Activated naive CD8-positive, alpha-beta T cell (primary cell): ENCODE measurements around the gene NPW.

Experiments used
- H3K27ac Mint-ChIP-seq: one replicate; pipeline ENCODE4 v1.8.0; 2021; ENCODE audit warnings: mixed read lengths
- H3K27me3 Mint-ChIP-seq: one replicate; pipeline ENCODE4 v1.8.0; 2021; ENCODE audit warnings: mixed read lengths
- H3K36me3 Mint-ChIP-seq: one replicate; pipeline ENCODE4 v1.8.0; 2021; ENCODE audit warnings: mixed read lengths
- H3K4me1 Mint-ChIP-seq: one replicate; pipeline ENCODE4 v1.8.0; 2021; ENCODE audit warnings: low read depth, mixed read lengths
- H3K4me3 Mint-ChIP-seq: one replicate; pipeline ENCODE4 v1.8.0; 2021; ENCODE audit warnings: mild to moderate bottlenecking, mixed read lengths
- H3K9me3 Mint-ChIP-seq: one replicate; pipeline ENCODE4 v1.8.0; 2021; ENCODE audit warnings: low read depth, mixed read lengths

The NPW gene

GRCh38 chr16:1980770-1981087, 38.9 kb upstream of the NPW start:
- Mint-ChIP-seq H3K9me3 (no peaks in the 10 kb centered on the region), H3K4me3 (no peak overlapping the region), H3K27ac (no peak overlapping the region), H3K36me3 (peaks cover 4% of the 10 kb centered on the region), H3K27me3 (no peaks in the 10 kb centered on the region), H3K4me1 (peaks cover 12% of the 10 kb centered on the region)

GRCh38 chr16:1981398-1981836, 38.2 kb upstream of the NPW start, which contains the start of gene NOXO1:
NOXO1 (minus strand) TSS chr16:1981469; CDS start chr16:1981179, 290 bp downstream.
- Mint-ChIP-seq H3K36me3 (no peaks in the 10 kb centered on the region), H3K4me3 (peak within 1 kb of the TSS; percentile 35), H3K27me3 (no peaks in the 10 kb centered on the region), H3K27ac (no peak within 1 kb of the TSS), H3K4me1 (peaks cover 12% of the 10 kb centered on the region), H3K9me3 (no peaks in the 10 kb centered on the region)

GRCh38 chr16:1982013-1982433, 37.6 kb upstream of the NPW start:
- no peaks in the 10 kb centered on the region for H3K36me3 Mint-ChIP-seq
- peaks cover 12% of the 10 kb centered on the region for H3K4me1 Mint-ChIP-seq
- H3K9me3 Mint-ChIP-seq = no peaks in the 10 kb centered on the region
- no peaks in the 10 kb centered on the region for H3K27me3 Mint-ChIP-seq
- H3K27ac Mint-ChIP-seq = no peak overlapping the region
- H3K4me3 Mint-ChIP-seq = peak overlapping the region; percentile 35

- Mint-ChIP-seq H3K36me3 (no peaks in the 10 kb centered on the region), H3K4me1 (peaks cover 12% of the 10 kb centered on the region), H3K27me3 (no peaks in the 10 kb centered on the region), H3K4me3 (peak overlapping the region; percentile 80), H3K27ac (no peak overlapping the region), H3K9me3 (no peaks in the 10 kb centered on the region)
Measured at GRCh38 chr16:1982991-1983543, 36.5 kb upstream of the NPW start.

GRCh38 chr16:1983544-1984346, 35.8 kb upstream of the NPW start, which contains the start of gene GFER:
GFER (plus strand) TSS chr16:1984193; CDS start chr16:1984219, 26 bp downstream.
- Mint-ChIP-seq H3K4me3 (peak within 1 kb of the TSS; percentile 84), H3K9me3 (no peaks in the 10 kb centered on the region), H3K4me1 (peaks cover 14% of the 10 kb centered on the region), H3K27ac (peak within 1 kb of the TSS; percentile 58), H3K27me3 (peaks cover 2% of the 10 kb centered on the region), H3K36me3 (no peaks in the 10 kb centered on the region)

GRCh38 chr16:1984347-1985225, 35.0 kb upstream of the NPW start:
- peaks cover 5% of the 10 kb centered on the region for H3K27me3 Mint-ChIP-seq

GRCh38 chr16:1985466-1986150, 34.0 kb upstream of the NPW start:
- H3K36me3 Mint-ChIP-seq = no peaks in the 10 kb centered on the region
- H3K4me1 Mint-ChIP-seq = peaks cover 18% of the 10 kb centered on the region
- H3K27ac Mint-ChIP-seq = no peak overlapping the region
- peak overlapping the region; percentile 84 for H3K4me3 Mint-ChIP-seq
- H3K9me3 Mint-ChIP-seq = no peaks in the 10 kb centered on the region
- H3K27me3 Mint-ChIP-seq = peaks cover 5% of the 10 kb centered on the region

More at GRCh38 chr16:1984347-1985225, 35.0 kb upstream of the NPW start:
- H3K27ac Mint-ChIP-seq = peak overlapping the region; percentile 58
- H3K4me1 Mint-ChIP-seq = peaks cover 18% of the 10 kb centered on the region
- H3K9me3 Mint-ChIP-seq = no peaks in the 10 kb centered on the region
- peak overlapping the region; percentile 84 for H3K4me3 Mint-ChIP-seq
- no peaks in the 10 kb centered on the region for H3K36me3 Mint-ChIP-seq

- Mint-ChIP-seq H3K4me3 (no peak overlapping the region), H3K27ac (no peak overlapping the region), H3K4me1 (peaks cover 23% of the 10 kb centered on the region), H3K27me3 (peaks cover 5% of the 10 kb centered on the region), H3K9me3 (no peaks in the 10 kb centered on the region), H3K36me3 (no peaks in the 10 kb centered on the region)
Measured at GRCh38 chr16:1987198-1987597, 32.4 kb upstream of the NPW start.

- peak within 1 kb of the TSS; percentile 78 for H3K4me3 Mint-ChIP-seq
- no peak within 1 kb of the TSS for H3K27ac Mint-ChIP-seq
- peaks cover 19% of the 10 kb centered on the region for H3K4me1 Mint-ChIP-seq
- no peaks in the 10 kb centered on the region for H3K36me3 Mint-ChIP-seq
- peaks cover 5% of the 10 kb centered on the region for H3K27me3 Mint-ChIP-seq
- no peaks in the 10 kb centered on the region for H3K9me3 Mint-ChIP-seq
Measured at GRCh38 chr16:1989209-1990100, 30.1 kb upstream of the NPW start, which contains the start of gene SYNGR3. SYNGR3 (plus strand) TSS chr16:1989970; CDS start chr16:1990103, 133 bp downstream.

GRCh38 chr16:1990101-1990350, 29.6 kb upstream of the NPW start:
- H3K9me3 Mint-ChIP-seq = no peaks in the 10 kb centered on the region
- H3K4me1 Mint-ChIP-seq = peaks cover 16% of the 10 kb centered on the region
- peaks cover 5% of the 10 kb centered on the region for H3K27me3 Mint-ChIP-seq
- no peak overlapping the region for H3K4me3 Mint-ChIP-seq
- no peaks in the 10 kb centered on the region for H3K36me3 Mint-ChIP-seq
- H3K27ac Mint-ChIP-seq = no peak overlapping the region

GRCh38 chr16:1990351-1991134, 29.0 kb upstream of the NPW start:
- Mint-ChIP-seq H3K36me3 (no peaks in the 10 kb centered on the region), H3K4me3 (peak overlapping the region; percentile 78), H3K27me3 (peaks cover 5% of the 10 kb centered on the region), H3K9me3 (no peaks in the 10 kb centered on the region), H3K27ac (peak overlapping the region; percentile 50), H3K4me1 (peaks cover 16% of the 10 kb centered on the region)

GRCh38 chr16:1991135-1991551, 28.4 kb upstream of the NPW start:
- H3K27ac Mint-ChIP-seq = peak overlapping the region; percentile 54
- H3K4me3 Mint-ChIP-seq = peak overlapping the region; percentile 78
- H3K9me3 Mint-ChIP-seq = no peaks in the 10 kb centered on the region
- peaks cover 17% of the 10 kb centered on the region for H3K4me1 Mint-ChIP-seq
- no peaks in the 10 kb centered on the region for H3K36me3 Mint-ChIP-seq
- H3K27me3 Mint-ChIP-seq = peaks cover 5% of the 10 kb centered on the region

GRCh38 chr16:1991588-1991947, 28.0 kb upstream of the NPW start:
- Mint-ChIP-seq H3K36me3 (no peaks in the 10 kb centered on the region), H3K9me3 (no peaks in the 10 kb centered on the region), H3K27me3 (peaks cover 5% of the 10 kb centered on the region), H3K4me1 (peaks cover 19% of the 10 kb centered on the region), H3K4me3 (peak overlapping the region; percentile 78), H3K27ac (peak overlapping the region; percentile 54)
